Measurements from ENCODE around the gene MBLAC1.
"Not testable (repeated sequence)": the region's sequence is repeated elsewhere in the genome, so short reads cannot be mapped to it uniquely, and the experiment has no call there.

MBLAC1 gene

DNA sequence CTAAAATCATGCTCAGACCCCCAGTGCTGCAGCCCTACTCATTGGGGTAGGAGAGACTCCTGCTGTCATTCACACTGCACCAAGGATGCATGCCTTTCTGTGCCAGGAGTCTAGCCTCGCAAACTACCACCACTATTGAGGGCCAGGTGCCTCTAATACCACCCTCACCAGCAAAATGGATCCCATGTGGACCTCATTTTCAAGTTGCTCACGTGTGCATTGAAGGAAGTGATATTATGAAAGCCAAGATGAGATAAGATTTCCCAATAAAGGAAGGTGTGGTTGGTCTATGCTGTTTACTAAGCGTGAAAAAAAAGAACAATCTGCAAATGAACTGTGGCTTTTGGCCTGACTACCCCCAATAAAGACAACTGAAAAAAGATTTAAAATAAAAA lies 14.8 kb downstream of the MBLAC1 start:
- no peak for DNase-seq (ENCODE audit: low spot score)
- in situ Hi-C loops (cut with MboI; ENCODE audit: low sequenced_read_pairs, unreplicated experiment): no loop called here
- TF ChIP-seq, protein P1, sequence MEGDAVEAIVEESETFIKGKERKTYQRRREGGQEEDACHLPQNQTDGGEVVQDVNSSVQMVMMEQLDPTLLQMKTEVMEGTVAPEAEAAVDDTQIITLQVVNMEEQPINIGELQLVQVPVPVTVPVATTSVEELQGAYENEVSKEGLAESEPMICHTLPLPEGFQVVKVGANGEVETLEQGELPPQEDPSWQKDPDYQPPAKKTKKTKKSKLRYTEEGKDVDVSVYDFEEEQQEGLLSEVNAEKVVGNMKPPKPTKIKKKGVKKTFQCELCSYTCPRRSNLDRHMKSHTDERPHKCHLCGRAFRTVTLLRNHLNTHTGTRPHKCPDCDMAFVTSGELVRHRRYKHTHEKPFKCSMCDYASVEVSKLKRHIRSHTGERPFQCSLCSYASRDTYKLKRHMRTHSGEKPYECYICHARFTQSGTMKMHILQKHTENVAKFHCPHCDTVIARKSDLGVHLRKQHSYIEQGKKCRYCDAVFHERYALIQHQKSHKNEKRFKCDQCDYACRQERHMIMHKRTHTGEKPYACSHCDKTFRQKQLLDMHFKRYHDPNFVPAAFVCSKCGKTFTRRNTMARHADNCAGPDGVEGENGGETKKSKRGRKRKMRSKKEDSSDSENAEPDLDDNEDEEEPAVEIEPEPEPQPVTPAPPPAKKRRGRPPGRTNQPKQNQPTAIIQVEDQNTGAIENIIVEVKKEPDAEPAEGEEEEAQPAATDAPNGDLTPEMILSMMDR (IDR thresholded peaks at IDR 0.05; ENCODE audit: borderline replicate concordance, control extremely low read depth, extremely low read depth, insufficient read depth, missing control alignments): no peak

DNA sequence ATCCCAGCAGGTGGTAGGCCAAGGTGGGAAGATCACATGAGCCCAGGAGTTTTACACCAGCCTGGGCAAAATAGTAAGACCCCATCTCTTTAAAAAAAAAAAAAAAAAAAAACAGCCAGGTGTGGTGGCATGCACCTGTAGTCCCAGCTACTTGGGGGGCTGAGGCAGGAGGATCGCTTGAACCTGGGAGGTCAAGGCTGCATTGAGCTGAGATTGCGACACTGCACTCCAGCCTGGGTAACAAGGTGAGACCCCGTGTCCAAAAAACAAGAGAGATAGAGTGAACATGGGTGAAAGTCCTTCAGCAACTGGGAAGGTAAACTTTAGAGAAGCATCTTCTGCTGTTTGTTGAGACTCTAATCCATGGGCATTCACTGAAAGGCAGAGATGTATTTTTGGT lies 15.7 kb downstream of the MBLAC1 start:
- no peak for DNase-seq (ENCODE audit: low spot score)
- TF ChIP-seq, protein P1 (IDR thresholded peaks at IDR 0.05; ENCODE audit: borderline replicate concordance, control extremely low read depth, extremely low read depth, insufficient read depth, missing control alignments): no peak
- in situ Hi-C loops (cut with MboI; ENCODE audit: low sequenced_read_pairs, unreplicated experiment): no loop called here

DNA sequence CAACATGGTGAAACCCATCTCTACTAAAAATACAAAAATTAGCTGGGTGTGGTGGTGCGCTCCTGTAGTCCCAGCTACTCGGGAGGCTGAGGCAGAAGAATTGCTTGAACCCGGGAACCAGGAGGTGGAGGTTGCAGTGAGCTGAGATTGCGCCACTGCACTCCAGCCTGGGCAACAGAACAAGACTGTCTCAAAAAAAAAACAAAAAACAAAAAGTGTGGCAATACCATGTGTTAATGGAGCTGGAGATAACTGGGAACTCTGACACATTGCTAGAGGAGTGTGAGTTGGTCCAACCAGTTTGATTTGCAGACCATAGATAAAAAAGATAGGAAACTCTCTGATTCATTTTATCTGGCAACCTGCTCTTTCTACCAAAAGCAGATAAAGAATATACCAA lies 19.6 kb downstream of the MBLAC1 start:
- DNase-seq (ENCODE audit: low spot score); in situ Hi-C loops (cut with MboI; ENCODE audit: low sequenced_read_pairs, unreplicated experiment): not testable (repeated sequence)

DNA sequence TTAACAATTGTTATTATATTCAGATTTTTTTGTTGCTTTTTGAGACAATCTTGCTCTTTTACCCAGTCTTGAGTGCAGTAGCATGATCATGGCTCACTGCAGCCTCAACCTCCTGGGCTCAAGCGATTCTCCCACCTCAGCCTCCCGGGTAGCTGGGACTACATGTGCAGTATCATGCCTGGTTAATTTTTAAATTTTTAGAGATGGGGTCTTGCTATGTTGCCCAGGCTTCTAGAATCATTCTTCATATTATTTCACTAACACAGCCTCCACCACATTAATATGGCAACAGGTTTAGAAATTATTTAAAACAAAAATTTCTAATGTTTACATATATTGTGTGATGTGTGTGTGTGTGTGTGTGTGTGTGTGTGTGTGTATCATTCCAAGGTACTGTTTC lies 20.5 kb downstream of the MBLAC1 start:
- TF ChIP-seq, protein P1 (IDR thresholded peaks at IDR 0.05; ENCODE audit: borderline replicate concordance, control extremely low read depth, extremely low read depth, insufficient read depth, missing control alignments): no peak
- in situ Hi-C loops (cut with MboI; ENCODE audit: low sequenced_read_pairs, unreplicated experiment): no loop called here
- no peak for DNase-seq (ENCODE audit: low spot score)

DNA sequence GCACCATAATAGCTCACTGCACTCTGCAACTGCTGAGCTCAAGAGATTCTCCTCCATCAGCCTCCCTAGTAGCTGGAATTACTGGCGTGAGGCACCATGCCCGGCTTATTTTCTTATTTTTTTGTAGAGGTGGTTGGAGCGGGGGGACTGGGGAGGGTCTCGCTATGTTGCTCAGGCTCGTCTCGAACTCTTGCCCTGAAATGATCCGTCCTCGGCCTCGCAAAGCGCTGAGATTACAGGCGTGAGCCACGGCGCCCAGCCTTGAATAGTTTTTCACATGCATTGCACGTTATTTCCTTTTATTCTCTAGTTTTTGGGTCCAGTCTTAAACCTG lies 21.4 kb downstream of the MBLAC1 start:
- DNase-seq (ENCODE audit: low spot score): no peak
- TF ChIP-seq, protein P1 (IDR thresholded peaks at IDR 0.05; ENCODE audit: borderline replicate concordance, control extremely low read depth, extremely low read depth, insufficient read depth, missing control alignments): no peak
- in situ Hi-C loops (cut with MboI; ENCODE audit: low sequenced_read_pairs, unreplicated experiment): no loop called here

DNA sequence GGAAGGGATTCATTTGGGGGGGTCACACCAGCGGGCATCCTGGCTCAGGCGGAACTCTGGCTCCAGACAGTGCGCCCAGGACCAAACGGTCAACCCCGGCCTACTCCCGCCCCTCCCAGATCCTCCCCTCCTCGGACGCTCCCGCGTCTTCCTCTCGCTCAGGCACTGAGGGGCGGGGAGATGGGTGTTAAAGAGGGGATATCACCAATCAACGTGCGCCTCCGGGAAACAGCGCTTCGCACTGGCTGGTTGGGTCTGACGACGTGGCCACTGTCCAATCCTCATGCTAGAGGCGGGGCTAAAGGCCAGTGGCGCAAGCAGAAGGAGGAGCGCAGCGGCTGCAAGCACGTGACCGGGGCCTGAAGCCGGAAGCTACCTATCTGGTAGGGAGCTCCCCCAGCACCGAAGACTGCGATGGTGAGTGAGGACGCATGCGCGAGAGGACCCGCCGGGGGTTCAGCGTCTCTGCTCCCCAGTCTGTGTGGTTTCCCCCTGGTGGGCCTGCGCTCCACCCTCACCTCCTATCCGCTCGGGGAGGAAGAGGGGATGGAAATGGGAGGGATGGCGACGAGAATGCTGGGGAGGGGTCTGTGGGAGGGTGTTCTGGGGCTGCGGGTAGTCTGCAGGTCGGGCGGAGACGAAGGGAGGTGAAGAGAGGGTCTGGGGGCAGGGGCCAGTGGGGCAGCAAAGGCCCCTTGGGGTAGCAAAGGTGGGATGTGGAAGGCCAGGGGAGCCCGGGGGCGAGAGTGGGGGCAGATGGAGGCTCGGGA lies 22.0 kb downstream of the MBLAC1 start, which contains the start of gene LAMTOR4:
LAMTOR4 (plus strand) TSS at position 360 of the 770 bp plus-strand sequence; CDS start at position 415, 55 bp downstream.
- DNase-seq (ENCODE audit: low spot score): peak; percentile 98
- in situ Hi-C loops (cut with MboI; ENCODE audit: low sequenced_read_pairs, unreplicated experiment): no loop called here
- TF ChIP-seq, protein P1 (IDR thresholded peaks at IDR 0.05; ENCODE audit: borderline replicate concordance, control extremely low read depth, extremely low read depth, insufficient read depth, missing control alignments): no peak

DNA sequence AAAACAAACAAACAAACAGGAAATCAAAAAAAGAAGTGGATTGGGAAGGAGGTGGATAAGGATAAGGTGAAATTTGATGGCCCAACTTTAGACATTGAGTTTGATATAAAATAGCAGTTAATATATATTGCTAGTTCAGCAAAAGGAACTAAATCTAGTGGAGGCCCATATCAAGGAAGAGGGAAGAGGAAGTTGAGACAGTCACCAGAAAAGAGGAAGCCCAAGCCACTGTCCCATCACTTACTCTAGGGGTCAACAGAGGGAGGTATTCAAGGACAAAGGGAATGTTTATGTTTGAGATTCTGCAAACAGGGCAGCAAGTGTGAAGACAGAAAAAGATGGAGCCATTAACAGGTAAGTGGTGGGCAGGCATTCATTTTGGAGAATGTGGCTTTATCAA lies 25.6 kb downstream of the MBLAC1 start:
- no peak for DNase-seq (ENCODE audit: low spot score)
- in situ Hi-C loops (cut with MboI; ENCODE audit: low sequenced_read_pairs, unreplicated experiment): no loop called here
- TF ChIP-seq, protein P1 (IDR thresholded peaks at IDR 0.05; ENCODE audit: borderline replicate concordance, control extremely low read depth, extremely low read depth, insufficient read depth, missing control alignments): no peak

All from GM13976 (cell line).